GM11168 (cell line): Measurements from ENCODE around the gene SEMA4D.

Experiments
- in situ Hi-C: fragments of 300-500 bp; cut with MboI; formaldehyde crosslinking; loops from one replicate; pipeline ENCODE4 v1.12.0; 2022; ENCODE audit warnings: low sequenced_read_pairs; ENCODE audit not compliant: unreplicated experiment

SEMA4D gene

DNA sequence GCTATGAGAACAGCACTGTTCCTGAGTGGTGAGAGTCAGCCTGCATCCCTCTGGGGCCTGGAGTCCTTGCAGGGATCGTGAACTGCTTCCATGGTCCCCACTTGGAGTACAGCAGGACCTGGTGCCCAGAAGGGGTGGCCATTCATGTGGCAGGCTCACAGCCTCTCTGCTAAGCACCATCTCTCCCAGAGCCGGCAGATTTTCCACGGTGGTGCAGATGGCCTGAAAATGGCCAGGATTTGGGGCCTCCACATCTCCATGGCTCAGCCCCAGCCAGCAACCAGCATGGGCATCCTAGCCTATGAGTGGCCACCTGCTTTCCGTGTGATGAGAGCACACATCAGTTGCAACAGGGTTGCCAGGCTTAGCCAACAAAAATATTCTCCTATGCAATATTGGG lies 33.9 kb upstream of the SEMA4D start:
- in situ Hi-C loops = no loop called here

DNA sequence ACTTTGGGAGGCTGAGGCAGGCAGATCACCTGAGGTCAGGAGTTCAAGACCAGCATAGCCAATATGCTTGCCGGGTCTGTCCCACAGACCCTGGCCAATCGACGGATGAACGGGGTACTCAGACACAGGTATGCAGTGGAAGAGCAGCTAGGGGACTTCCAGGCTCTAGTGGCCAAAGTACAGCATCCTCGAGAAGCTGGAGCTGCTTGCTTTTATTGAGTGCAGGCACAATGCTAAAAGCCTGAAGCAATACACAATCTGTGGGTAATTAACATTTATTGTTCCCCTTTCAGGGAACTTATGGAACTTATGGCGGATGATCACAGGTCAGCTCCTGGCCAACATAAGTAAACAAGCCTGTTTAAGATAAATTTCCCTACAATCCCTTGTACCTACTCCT lies 32.8 kb upstream of the SEMA4D start:
- in situ Hi-C loops = no loop called here

- in situ Hi-C loops = no loop called here
Observed at GRCh38 chr9:89529243-89530035, 31.5 kb upstream of the SEMA4D start.

DNA sequence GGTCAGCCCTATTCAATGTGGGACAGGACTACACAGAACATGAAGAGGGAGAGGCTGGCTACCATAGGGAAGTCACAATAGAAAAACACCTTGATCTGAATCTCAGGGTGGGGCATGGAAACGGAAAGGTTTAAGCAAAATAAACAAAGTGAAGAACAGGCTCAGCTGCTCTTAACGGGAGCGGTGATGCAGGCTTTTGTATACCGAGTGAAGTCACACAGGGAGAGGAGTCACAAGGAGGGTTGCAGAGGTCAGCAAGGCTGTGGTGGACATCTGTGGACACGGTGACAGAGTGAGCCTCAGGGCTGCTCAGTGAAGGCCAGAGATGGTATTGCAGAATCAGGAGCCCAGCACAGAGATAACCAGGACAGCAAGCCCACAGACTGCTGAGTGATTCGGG lies 30.6 kb upstream of the SEMA4D start:
- in situ Hi-C loops = no loop called here

DNA sequence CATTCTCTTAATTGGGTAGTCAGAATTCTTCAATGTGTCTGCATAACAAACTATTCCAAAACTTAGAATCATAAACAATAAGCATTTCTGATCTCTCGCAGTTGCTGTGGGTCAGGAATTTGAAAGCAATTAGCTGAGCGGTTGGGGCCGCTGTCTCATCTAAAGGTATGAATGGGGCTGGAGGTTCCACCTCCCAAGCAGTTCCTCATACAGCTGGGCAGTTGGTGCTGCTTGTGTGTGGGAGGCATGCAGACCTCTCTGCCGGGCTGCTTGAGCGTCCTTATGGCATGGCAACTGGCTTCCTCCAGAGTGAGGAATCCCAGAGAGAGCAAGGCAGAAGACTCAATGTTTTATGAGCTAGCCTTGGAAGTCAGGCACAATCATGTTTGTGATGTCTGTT lies 30.2 kb upstream of the SEMA4D start:
- in situ Hi-C loops = no loop called here

DNA sequence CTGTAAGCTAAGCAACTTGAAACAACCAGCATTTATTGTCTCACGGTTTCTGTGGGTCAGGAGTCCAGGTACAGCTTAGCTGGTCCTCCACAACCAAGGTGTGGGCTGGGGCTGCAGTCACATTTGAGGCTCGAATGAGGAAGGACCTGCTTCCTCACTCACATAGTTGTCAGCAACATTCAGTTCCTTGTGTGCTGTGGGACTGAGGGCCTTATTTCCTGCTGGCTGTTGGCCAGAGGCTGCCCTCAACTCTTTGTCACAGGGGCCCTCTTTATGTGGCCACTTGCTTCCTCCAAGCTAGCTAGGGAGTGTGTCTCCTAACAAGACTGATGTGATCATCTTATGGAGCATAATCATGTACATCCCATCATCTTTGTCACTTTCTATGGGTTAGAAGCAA lies 29.2 kb upstream of the SEMA4D start:
- in situ Hi-C loops = no loop called here

DNA sequence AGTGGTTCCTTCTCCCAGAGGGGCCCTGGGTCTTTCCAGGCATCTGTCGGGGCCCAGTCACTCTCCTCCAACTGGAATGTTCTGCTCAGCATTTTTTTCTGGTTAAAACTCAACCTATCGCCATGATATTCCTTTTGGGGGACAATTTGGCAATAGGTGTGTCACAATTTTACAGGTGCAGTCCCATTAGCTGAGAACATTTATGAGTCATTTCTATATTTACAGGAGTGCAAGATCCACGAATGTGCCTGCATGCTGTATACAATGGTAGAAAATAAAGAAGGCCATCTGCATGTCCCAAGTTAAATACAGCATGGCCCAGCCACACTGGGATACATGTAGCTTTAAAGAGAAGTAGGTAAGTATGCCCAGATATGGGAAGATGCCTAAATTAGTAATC lies 28.8 kb upstream of the SEMA4D start:
- in situ Hi-C loops = no loop called here

DNA sequence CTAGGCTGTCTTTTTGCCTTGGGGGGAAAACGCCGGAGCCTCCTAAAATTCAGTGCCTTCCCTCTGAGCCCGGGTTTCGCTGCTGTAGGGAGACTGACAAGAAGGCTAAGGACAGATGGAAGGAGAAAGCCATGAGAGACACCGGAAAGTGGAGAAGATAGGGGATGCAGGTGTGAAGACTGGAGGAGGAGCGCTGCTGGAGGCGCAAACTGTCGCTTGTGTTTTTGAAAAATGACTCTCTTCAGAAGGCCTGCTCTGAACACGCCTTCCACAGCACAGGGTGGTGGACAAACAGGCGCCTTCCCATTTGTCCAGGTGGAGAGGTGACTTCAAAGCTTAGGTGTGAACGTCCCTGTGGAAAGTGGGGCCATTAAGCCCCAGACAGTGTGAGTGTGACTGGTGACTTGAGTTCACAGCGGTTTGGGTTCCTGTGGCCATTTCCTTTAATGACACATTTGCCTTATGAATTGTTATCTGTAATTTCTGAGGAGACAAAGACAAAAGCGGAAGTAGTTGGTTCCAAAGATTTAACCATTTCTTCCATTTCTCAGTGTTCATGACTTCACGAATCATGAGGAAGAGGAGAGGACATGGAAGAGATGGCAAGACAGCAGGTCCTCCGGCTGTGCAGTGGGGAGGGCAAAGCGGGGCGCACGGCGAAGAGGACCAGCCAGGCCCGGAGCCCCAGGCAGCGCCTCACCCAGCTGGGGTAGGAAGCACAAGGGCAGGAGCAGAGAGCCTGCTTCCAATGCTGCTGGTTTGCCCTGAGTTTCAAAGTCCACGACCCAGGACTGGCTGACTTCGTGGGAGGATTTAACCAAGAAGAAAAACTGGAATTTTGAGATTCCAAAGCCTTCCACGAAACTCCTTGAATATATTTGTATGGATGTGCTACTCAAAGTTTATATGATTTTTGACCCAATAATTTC lies 27.8 kb upstream of the SEMA4D start:
- in situ Hi-C loops = no loop called here

DNA sequence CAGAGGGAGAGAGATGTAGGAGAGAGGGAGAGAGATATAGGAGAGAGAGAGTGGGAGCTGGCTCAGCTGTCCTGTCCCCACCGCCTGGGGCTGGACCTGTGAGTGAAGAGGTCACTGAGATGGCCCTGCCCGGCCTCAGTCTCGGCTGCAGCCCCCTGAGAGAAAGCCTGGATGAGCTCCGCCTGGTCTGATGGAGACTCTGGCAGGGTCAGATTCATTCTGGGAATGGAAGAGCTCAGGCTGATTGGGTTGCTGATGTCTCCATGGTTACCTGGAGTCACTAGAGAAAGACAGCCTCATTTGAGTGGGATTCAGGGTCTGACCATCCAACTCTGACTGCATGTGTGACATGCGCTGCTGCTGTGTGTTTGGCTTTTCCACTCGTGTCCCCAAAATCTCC lies 27.1 kb upstream of the SEMA4D start:
- in situ Hi-C loops = no loop called here

- in situ Hi-C loops = no loop called here
Observed at GRCh38 chr9:89523948-89524347, 26.0 kb upstream of the SEMA4D start.

DNA sequence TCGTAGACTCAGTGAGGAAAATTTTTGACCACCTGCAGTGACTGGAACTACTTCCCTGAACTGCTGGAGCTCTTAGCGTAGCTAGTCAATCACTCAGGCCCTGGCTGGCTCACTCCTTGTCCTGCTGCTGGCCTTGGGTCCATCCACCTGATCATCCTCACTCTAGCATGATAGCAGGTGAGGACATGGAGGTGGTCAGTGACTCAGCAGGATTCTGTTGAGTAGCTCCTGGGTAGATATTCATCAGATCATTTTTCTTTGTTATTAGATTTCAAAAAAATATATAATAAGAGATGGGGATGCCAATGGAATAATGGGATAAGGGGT lies 25.0 kb upstream of the SEMA4D start:
- in situ Hi-C loops = no loop called here

DNA sequence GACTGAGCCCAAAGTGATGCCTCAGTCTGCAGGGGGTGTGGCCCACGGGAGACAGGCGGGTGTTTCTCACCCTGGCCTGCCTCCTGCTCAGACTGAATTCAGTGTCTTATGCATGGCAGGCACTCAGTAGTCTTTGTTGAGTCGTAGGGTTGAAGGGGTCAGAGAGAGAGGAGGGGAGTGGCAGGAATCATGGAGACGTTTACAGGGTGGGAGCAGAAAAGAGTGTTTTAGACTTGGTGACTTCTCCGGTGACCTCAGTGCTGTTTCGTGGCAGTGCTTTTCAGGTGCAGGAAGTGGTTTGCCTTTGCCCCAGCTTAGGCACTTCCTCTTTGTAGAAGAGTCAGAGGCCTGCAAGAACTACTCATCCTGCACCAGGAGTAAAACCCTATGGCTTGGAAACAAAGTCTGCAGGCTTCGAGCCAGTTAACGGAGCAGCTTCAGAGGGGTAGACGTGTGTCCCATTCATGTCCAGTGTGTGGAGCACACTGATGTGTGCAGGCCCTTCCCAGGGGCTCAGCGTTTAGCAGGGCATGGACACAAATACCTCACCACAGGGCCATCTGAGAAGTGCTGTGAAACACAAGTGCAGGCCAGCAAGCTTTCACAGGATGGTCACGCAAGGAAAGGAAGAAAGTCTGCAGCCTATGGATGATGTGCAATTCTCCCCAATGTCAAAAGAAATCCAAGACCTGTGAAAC lies 24.5 kb upstream of the SEMA4D start:
- in situ Hi-C loops = no loop called here

GRCh38 chr9:89519366-89519805 lies 21.5 kb upstream of the SEMA4D start:
- in situ Hi-C loops = no loop called here

DNA sequence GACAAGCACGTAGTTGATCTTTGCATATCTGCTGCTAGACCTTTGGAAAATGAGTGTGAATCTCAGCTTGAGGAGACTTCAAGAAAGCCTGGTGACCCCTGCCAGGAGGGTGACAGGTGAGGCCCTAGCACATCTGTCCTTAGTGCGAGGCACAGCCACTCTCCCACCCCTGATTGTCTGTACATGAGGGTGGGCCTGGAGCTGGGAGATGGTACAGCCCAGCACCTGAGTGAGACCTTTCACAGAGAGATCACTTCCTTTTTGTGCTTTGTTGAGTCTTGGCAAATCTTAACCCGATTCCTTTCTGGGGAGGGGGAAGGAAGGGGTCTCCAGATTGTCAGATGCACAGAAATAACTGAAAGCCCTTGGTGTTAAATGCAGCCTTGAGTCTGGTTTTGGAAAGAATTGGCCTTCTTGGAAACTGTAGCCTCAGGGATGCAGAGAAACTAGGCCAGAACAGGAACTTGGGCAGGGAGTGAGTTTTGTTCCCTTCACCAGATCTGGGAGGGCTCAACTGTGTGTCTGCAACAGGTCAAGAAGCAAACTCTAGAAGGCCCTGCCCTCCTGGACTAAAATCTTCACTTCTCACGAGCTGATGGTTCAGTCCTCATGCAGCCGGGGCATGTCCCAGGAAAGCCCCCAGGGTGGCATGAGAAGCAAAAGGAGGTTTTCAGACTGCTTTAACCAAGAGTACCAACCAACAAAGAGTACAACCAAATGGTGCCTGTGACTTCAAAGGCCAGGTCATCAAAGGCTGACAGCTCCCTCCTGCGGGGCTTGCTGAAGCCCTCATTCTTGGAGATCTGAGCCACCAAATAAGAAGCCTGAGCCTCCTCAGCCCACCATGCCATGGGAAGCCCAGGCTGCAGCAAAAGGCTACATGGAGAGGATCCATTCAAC lies 20.8 kb upstream of the SEMA4D start:
- in situ Hi-C loops = no loop called here

DNA sequence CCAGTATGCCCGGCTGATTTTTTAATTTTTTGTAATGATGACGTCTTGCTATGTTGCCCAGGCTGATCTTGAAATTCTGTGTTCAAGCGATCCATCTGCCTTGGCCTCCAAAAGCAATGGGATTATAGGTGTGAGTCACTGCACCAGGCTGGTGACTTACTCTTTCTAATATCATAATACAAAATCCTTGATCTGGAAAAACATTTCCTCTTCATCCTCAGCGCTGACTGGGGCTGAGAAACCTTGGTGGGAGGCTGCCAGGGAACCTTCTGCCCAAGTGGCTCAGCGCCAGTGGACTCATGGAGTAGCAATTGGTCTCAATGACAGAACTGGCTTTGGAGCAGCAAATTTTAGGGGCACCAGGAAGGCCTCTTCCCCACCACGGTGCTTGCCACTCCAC lies 17.5 kb upstream of the SEMA4D start:
- in situ Hi-C loops = no loop called here

DNA sequence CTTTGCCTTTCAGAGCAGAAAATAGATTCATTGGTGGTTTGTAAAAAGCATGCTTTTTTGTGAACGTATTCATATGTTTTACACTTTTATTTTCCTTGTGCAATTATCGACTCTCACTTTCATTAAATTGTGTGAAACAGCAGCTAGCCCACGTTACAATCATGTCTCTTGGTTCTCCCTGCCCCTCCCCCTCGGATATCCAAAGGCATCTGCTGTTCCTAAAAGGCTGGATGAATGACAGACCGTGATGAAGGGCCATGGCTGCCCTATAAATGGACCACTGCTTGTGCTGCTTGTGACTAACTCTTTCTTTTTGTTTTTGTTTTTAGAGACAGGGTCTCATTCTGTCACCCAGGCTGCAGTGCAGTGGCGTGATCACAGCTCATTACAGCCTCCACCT lies 17.0 kb upstream of the SEMA4D start:
- in situ Hi-C loops = no loop called here

DNA sequence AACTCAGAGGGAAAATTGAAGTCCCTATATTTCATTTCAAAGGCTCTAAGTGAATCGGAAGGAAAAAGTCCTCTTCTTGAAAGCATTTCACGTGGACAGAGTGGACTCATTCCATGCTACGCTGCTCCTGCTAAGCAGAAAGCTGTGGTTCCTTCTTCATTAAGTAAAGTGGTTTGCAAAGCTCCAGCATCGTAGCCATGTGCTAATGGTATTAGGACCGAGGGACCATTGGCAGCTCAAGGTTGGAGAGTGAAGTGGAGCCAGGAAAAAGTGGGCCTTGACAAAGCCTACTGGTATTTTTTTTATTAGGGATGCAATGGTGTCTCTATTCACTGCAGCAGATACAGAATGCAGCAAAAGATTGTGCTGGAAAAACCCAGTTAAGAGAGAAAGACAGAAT lies 16.4 kb upstream of the SEMA4D start:
- in situ Hi-C loops = no loop called here

DNA sequence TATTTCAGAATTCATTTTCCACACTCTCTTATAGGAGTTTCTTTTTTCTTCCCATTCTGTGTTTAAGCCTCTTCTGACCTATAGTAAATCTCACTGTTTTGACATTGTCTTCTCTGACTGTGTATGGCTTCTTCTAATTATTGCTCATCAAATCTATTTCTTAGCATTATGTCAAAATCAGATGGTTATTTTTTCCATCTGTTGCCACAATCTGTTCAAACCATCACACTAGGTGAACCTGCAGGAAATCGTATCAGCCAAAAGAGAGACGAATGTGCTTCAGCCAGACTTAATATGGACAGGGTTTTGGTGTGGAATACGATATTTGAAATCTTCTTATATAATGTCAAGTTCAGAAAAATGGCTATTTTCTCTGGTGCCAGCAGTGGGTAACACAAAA lies 15.9 kb upstream of the SEMA4D start:
- in situ Hi-C loops = no loop called here

DNA sequence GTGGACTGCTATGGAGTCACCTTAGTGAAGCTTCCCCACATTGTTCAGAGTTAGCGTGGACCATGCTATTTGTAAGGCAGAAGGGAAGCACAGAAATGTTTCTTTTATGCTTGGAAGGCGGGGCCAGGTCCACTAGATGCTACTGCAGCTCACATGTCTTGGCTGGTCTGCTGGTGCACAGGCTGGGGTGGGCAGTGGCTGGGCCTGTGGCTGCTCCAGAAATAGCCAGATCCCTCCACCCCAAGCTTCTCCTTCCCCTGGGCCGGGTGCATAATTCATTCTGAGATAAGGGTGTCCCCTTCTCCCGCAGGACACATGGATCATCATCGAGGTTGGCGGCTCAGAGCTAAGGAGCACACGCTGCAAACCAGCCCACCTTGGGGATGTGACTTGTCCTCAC lies 14.5 kb upstream of the SEMA4D start:
- in situ Hi-C loops = no loop called here
